ENCODE measurements around the gene WBP2. TPM values are rescaled to one million over a fixed set of nuclear protein-coding genes. Genes with fewer than 3 reads are reported as not detected.

Gene WBP2
- total and polyA plus RNA-seq, 2 of the 8 experiments (the other 6 are each of a cell fraction or from before 2014, with no cell fraction given) = 48.2 to 71.2 TPM

- TF ChIP-seq POLR2AphosphoS5 (IDR thresholded peaks at IDR 0.05; ENCODE audit: low read depth, low read length) = no peak
- TF ChIP-seq CHD2 (IDR thresholded peaks at IDR 0.05; ENCODE audit: low read length) = no peak
- TF ChIP-seq PHF8 (conservative IDR thresholded peaks at IDR 0.05; ENCODE audit: low read depth, low read length) = no peak
These were observed 36.0 kb downstream of the WBP2 start (continued) for GRCh38 chr17:75819116-75819515.
